Measurements from ENCODE around the gene CLDN20.

CLDN20 gene

DNA sequence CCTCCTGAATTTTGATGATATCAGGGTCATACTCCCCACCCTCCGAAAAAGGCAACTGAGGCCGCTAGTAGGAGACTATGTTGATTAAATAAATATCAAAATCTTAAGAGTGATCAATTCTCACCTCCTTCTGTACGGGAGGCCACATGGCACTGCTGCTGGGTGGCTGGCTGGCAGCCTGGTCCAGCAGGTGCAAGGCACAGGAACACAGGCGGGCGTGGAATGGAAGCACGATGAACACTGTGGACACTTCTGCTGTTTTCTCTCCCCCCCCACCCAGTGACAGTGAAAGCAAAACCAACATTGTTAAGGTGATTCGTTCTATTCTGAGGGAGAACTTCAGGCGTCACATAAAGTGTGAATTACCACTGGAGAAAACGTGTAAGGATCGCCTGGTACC, 9.7 kb upstream of the CLDN20 start:
- no peak overlapping the region for H3K4me3 ChIP-seq (ENCODE audit: low read length)
- H3K4me2 ChIP-seq (ENCODE audit: low read length): no peak overlapping the region
- H3K36me3 ChIP-seq (replicated peaks; ENCODE audit: low read depth, low read length): peaks cover 17% of the 10 kb centered on the region
- TF ChIP-seq, protein P1, sequence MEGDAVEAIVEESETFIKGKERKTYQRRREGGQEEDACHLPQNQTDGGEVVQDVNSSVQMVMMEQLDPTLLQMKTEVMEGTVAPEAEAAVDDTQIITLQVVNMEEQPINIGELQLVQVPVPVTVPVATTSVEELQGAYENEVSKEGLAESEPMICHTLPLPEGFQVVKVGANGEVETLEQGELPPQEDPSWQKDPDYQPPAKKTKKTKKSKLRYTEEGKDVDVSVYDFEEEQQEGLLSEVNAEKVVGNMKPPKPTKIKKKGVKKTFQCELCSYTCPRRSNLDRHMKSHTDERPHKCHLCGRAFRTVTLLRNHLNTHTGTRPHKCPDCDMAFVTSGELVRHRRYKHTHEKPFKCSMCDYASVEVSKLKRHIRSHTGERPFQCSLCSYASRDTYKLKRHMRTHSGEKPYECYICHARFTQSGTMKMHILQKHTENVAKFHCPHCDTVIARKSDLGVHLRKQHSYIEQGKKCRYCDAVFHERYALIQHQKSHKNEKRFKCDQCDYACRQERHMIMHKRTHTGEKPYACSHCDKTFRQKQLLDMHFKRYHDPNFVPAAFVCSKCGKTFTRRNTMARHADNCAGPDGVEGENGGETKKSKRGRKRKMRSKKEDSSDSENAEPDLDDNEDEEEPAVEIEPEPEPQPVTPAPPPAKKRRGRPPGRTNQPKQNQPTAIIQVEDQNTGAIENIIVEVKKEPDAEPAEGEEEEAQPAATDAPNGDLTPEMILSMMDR (IDR thresholded peaks at IDR 0.05; ENCODE audit: low read depth, low read length): no peak
- no peak for TF ChIP-seq EZH2phosphoT487 (IDR thresholded peaks at IDR 0.05; ENCODE audit: low read depth)
- no peaks in the 10 kb centered on the region for H3K27me3 ChIP-seq (ENCODE audit: low read depth, low read length)
- H2AFZ ChIP-seq (ENCODE audit: low read depth, low read length): no peak overlapping the region
- H3K4me1 ChIP-seq (ENCODE audit: low read length): no peaks in the 10 kb centered on the region
- no peaks in the 10 kb centered on the region for H3K9me3 ChIP-seq (ENCODE audit: insufficient read depth, low read length)
- H3K9ac ChIP-seq (ENCODE audit: low read length): no peak overlapping the region
- no peaks in the 10 kb centered on the region for H3K79me2 ChIP-seq (ENCODE audit: low read length)
- H4K20me1 ChIP-seq (ENCODE audit: insufficient read depth, low read length): no peaks in the 10 kb centered on the region
- no peak overlapping the region for H3K27ac ChIP-seq (ENCODE audit: low read length)

DNA sequence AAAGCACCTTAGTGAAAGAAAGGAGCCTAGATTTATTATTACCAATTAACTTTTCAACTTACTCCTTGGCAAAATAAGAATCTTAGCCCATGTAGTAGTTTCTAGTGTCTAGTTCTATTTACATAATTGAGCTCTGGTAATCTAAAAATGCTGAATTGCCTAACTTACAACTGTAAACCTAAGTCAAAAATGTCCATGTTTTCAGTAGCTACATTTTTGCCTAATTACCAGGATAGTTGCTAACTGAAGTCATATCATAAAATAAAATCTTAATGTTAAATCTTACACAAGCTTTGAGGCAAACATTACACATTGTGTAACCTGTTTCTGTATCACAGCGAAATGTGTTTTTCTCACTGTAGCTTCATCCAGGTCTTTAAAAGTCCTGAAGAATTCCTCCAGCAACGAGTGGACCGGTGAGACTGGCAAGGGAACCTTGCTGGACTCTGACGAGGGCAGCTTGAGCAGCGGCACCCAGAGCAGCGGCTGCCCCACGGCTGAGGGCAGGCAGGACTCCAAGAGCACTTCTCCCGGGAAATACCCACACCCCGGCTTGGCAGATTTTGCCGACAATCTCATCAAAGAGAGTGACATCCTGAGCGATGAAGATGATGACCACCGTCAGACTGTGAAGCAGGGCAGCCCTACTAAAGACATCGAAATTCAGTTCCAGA, 7.6 kb upstream of the CLDN20 start:
- H2AFZ ChIP-seq (ENCODE audit: low read depth, low read length): no peak overlapping the region
- no peaks in the 10 kb centered on the region for H4K20me1 ChIP-seq (ENCODE audit: insufficient read depth, low read length)
- H3K27ac ChIP-seq (ENCODE audit: low read length): no peak overlapping the region
- no peak overlapping the region for H3K4me2 ChIP-seq (ENCODE audit: low read length)
- peaks cover 19% of the 10 kb centered on the region for H3K36me3 ChIP-seq (replicated peaks; ENCODE audit: low read depth, low read length)
- no peak overlapping the region for H3K4me3 ChIP-seq (ENCODE audit: low read length)
- H3K9ac ChIP-seq (ENCODE audit: low read length): no peak overlapping the region
- TF ChIP-seq, protein P1 (IDR thresholded peaks at IDR 0.05; ENCODE audit: low read depth, low read length): no peak
- no peak for TF ChIP-seq EZH2phosphoT487 (IDR thresholded peaks at IDR 0.05; ENCODE audit: low read depth)
- no peaks in the 10 kb centered on the region for H3K27me3 ChIP-seq (ENCODE audit: low read depth, low read length)
- no peaks in the 10 kb centered on the region for H3K79me2 ChIP-seq (ENCODE audit: low read length)
- no peaks in the 10 kb centered on the region for H3K4me1 ChIP-seq (ENCODE audit: low read length)
- no peaks in the 10 kb centered on the region for H3K9me3 ChIP-seq (ENCODE audit: insufficient read depth, low read length)

DNA sequence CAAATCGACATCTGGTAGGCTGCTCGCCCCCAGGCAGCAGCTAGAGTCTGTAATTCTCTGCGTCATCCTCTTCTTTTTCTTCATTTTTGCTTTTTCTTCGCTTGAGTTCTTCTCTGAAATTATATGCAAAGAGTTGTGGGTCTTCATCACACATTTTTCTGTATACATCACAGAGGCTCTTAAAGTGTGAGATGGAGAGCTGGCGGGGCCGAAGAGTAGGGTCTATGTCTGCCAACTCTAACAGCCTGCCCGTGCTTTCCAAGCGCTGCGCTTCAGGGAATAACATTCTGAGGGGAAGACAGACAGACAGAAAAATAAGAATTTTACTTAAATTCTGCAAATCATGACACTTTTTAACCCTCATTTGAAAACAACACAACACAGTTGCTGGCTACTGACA, 6.0 kb upstream of the CLDN20 start:
- Histone ChIP-seq H3K27ac (ENCODE audit: low read length) (no peak overlapping the region), H4K20me1 (ENCODE audit: insufficient read depth, low read length) (no peaks in the 10 kb centered on the region), H3K4me2 (ENCODE audit: low read length) (no peak overlapping the region), H3K9ac (ENCODE audit: low read length) (no peak overlapping the region), H3K4me1 (ENCODE audit: low read length) (no peaks in the 10 kb centered on the region), H3K36me3 (replicated peaks; ENCODE audit: low read depth, low read length) (peaks cover 17% of the 10 kb centered on the region), H2AFZ (ENCODE audit: low read depth, low read length) (no peak overlapping the region), H3K4me3 (ENCODE audit: low read length) (no peak overlapping the region), H3K27me3 (ENCODE audit: low read depth, low read length) (no peaks in the 10 kb centered on the region), H3K79me2 (ENCODE audit: low read length) (no peaks in the 10 kb centered on the region), H3K9me3 (ENCODE audit: insufficient read depth, low read length) (no peaks in the 10 kb centered on the region)
- no peak for TF ChIP-seq EZH2phosphoT487 (IDR thresholded peaks at IDR 0.05; ENCODE audit: low read depth)
- TF ChIP-seq, protein P1 (IDR thresholded peaks at IDR 0.05; ENCODE audit: low read depth, low read length): no peak

DNA sequence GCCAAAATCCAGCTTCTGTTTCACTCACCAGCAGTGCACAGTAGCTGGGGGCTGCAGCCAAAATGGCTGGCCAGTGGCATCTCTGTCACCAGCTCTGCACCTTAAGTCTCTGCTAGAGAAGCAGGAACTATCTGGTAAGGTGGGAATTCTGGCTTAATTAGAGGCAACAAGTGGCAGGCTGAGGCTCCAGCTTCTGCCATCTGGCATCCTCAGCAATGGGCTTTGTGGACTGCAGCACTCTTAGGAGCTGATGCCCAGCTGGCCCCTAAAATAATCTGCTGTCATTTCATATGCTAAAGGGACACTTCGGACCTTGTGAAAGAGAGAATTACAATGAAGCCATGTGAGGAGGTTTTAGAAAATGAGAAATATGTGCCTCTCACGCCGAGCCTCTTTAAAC, 4.6 kb upstream of the CLDN20 start:
- no peaks in the 10 kb centered on the region for H3K79me2 ChIP-seq (ENCODE audit: low read length)
- H3K9ac ChIP-seq (ENCODE audit: low read length): no peak overlapping the region
- H2AFZ ChIP-seq (ENCODE audit: low read depth, low read length): no peak overlapping the region
- H3K4me1 ChIP-seq (ENCODE audit: low read length): no peaks in the 10 kb centered on the region
- no peak overlapping the region for H3K4me3 ChIP-seq (ENCODE audit: low read length)
- no peak for TF ChIP-seq EZH2phosphoT487 (IDR thresholded peaks at IDR 0.05; ENCODE audit: low read depth)
- TF ChIP-seq, protein P1 (IDR thresholded peaks at IDR 0.05; ENCODE audit: low read depth, low read length): no peak
- H3K4me2 ChIP-seq (ENCODE audit: low read length): no peak overlapping the region
- no peaks in the 10 kb centered on the region for H3K9me3 ChIP-seq (ENCODE audit: insufficient read depth, low read length)
- no peaks in the 10 kb centered on the region for H3K27me3 ChIP-seq (ENCODE audit: low read depth, low read length)
- no peak overlapping the region for H3K27ac ChIP-seq (ENCODE audit: low read length)
- peaks cover 7% of the 10 kb centered on the region for H3K36me3 ChIP-seq (replicated peaks; ENCODE audit: low read depth, low read length)
- H4K20me1 ChIP-seq (ENCODE audit: insufficient read depth, low read length): no peaks in the 10 kb centered on the region

Data from OCI-LY3 (cell line).